GM12892 (cell line): ENCODE results near the gene SBK2.

ENCODE experiments used
- POLR2A ChIP-seq: IDR thresholded peaks from 2 replicates; pipeline ENCODE4 v1.6.1; 2011; ENCODE audit warnings: low read depth, low read length, control low read depth
- TAF1 ChIP-seq: IDR thresholded peaks from 2 replicates; pipeline ENCODE4 v1.6.1; 2011; ENCODE audit warnings: low read depth, mild to moderate bottlenecking, control low read depth, low read length, borderline replicate concordance

- TF ChIP-seq TAF1 (no peak), POLR2A (no peak)
Measured at GRCh38 chr19:55552206-55552605, 15.3 kb upstream of the SBK2 start.
